GM21447 (cell line): ENCODE measurements around the gene JAG1.
"Not testable (repeated sequence)": the region's sequence is repeated elsewhere in the genome, so short reads cannot be mapped to it uniquely, and the experiment has no call there.

Experiments used
- ATAC-seq: cut with Tn5 transposase; IDR thresholded peaks from one replicate; pipeline ENCODE4 v1.9.1; 2021; ENCODE audit not compliant: unreplicated experiment

The JAG1 gene

GRCh38 chr20:10617549-10618133 is 56.2 kb downstream of the JAG1 start:
- ATAC-seq: not testable (repeated sequence)

GRCh38 chr20:10616212-10616611 is 57.6 kb downstream of the JAG1 start:
- ATAC-seq: no peak

GRCh38 chr20:10613911-10614310 is 59.9 kb downstream of the JAG1 start:
- ATAC-seq: no peak

- not testable (repeated sequence) for ATAC-seq
Observed at GRCh38 chr20:10613426-10613825, 60.4 kb downstream of the JAG1 start.

GRCh38 chr20:10611357-10611756 is 62.4 kb downstream of the JAG1 start:
- peak; percentile 88 for ATAC-seq

- ATAC-seq: no peak
Observed at GRCh38 chr20:10610251-10610650, 63.5 kb downstream of the JAG1 start.

GRCh38 chr20:10609770-10610169 is 64.0 kb downstream of the JAG1 start:
- no peak for ATAC-seq

GRCh38 chr20:10609276-10609675 is 64.5 kb downstream of the JAG1 start:
- ATAC-seq: no peak

- no peak for ATAC-seq
Observed at GRCh38 chr20:10605547-10606195, 68.1 kb downstream of the JAG1 start.

GRCh38 chr20:10604865-10605440 is 68.8 kb downstream of the JAG1 start:
- ATAC-seq: no peak

- no peak for ATAC-seq
Observed at GRCh38 chr20:10603971-10604864, 69.6 kb downstream of the JAG1 start.

- no peak for ATAC-seq
Observed at GRCh38 chr20:10603378-10603777, 70.4 kb downstream of the JAG1 start.

GRCh38 chr20:10602221-10602871 is 71.5 kb downstream of the JAG1 start:
- no peak for ATAC-seq

GRCh38 chr20:10597637-10598036 is 76.2 kb downstream of the JAG1 start:
- no peak for ATAC-seq

GRCh38 chr20:10596710-10597121 is 77.1 kb downstream of the JAG1 start:
- no peak for ATAC-seq

- no peak for ATAC-seq
Observed at GRCh38 chr20:10595985-10596384, 77.8 kb downstream of the JAG1 start.

- no peak for ATAC-seq
Observed at GRCh38 chr20:10595266-10595665, 78.5 kb downstream of the JAG1 start.

GRCh38 chr20:10594296-10594868 is 79.4 kb downstream of the JAG1 start:
- ATAC-seq: no peak

GRCh38 chr20:10591946-10592521 is 81.8 kb downstream of the JAG1 start:
- no peak for ATAC-seq

- ATAC-seq: no peak
Observed at GRCh38 chr20:10590950-10591671, 82.7 kb downstream of the JAG1 start.
